Esophagus squamous epithelium (tissue), 5 donors: ENCODE results near the gene APOL6. TPM values are rescaled to one million over a fixed set of nuclear protein-coding genes. Genes with fewer than 3 reads are reported as not detected.

Source experiments
- DNase-seq: peaks from one replicate; lab custom pipeline; 2025; lab: John Stamatoyannopoulos, UW
- H3K27ac ChIP-seq, 4 donors: fragments of 200-600 bp; sonication (generic); one replicate each; pipeline ENCODE4 v1.5.1; 2016 to 2019; ENCODE audit warnings: mild to moderate bottlenecking in 1 of 4
- H3K27me3 ChIP-seq, 4 donors: fragments of 200-600 bp; sonication (generic); 1 replicate in 3 of 4; 2 replicates in 1 of 4; pipeline versions ENCODE4 v1.5.1 to v1.6.0; 2017 to 2021; ENCODE audit warnings: antibody characterized with exemption in 1 of 4
- H3K36me3 ChIP-seq, 3 donors: fragments of 200-600 bp; sonication (generic); one replicate each; pipeline ENCODE4 v1.5.1; 2016 to 2019
- H3K4me1 ChIP-seq, 3 donors: fragments of 200-600 bp; sonication (generic); one replicate each; pipeline ENCODE4 v1.5.1; 2017 to 2019
- H3K4me3 ChIP-seq, 4 donors: fragments of 200-600 bp; sonication (generic); 1 replicate in 3 of 4; 2 replicates in 1 of 4; pipeline ENCODE4 v1.5.1; 2016 to 2019; ENCODE audit warnings: mild to moderate bottlenecking in 2 of 4, moderate library complexity in 1 of 4
- H3K9me3 ChIP-seq, 3 donors: fragments of 200-600 bp; sonication (generic); one replicate each; pipeline ENCODE4 v1.5.1; 2016 to 2019
- POLR2A ChIP-seq, 4 donors: fragments of 450-650 bp; IDR thresholded peaks; one replicate each; pipeline ENCODE4 v1.6.1; 2017; ENCODE audit warnings: antibody characterized with exemption in 4 of 4, mild to moderate bottlenecking in 4 of 4, moderate library complexity in 3 of 4
- WGBS, 2 donors: methylation state at CpG; one replicate each; pipeline ENCODE4 v1.1.5; 2018; 5-methylcytosine and 5-hydroxymethylcytosine counted together
- intact Hi-C: fragments of 100-400 bp; cut with DNase I; formaldehyde crosslinking; loops from one replicate; pipeline ENCODE4 v1.15.0; 2022
- total RNA-seq, 4 donors: library from RNA; depleted of rRNA; stranded (reverse); fragments of >200 nt; gene quantifications; one replicate each; pipeline ENCODE4 v1.1.0, GENCODE V29; 2016
- TF ChIP-seq, protein P1 (sequence below), 6 experiments: fragments of 450-650 bp in 4 of 6; fragments of 200-600 bp in 2 of 6; sonication (generic) in 2 of 6; IDR thresholded peaks; one replicate each; pipeline ENCODE4 v1.5.1; 2016 to 2019; ENCODE audit warnings: antibody characterized with exemption in 6 of 6, mild to moderate bottlenecking in 4 of 6, moderate library complexity in 4 of 6
- donor health status: DM: yes; HTN: yes; CAD: no.

APOL6 gene
- total RNA-seq, 4 donors from 2014 or later, result 7.8 to 22.3 (median 9.5) TPM

DNA sequence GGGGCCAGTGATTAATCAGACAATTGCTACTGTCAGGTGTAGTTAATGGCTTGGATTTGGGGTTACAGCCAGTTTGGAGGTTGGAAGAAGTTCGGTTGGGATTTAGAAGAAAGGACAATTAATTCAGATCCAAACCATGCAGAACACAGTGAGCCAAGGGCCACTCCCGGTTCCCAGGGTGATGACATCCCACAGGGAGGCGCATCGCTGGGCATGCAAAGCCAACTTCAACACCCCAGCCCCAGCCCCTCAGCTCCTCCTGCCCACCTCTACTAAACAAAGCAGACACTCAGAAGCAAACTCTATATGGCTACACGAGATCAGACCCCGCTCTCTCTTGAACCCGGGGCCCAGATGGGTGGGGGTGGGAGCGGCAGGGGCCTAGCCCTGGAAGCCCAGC lies 41.3 kb upstream of the APOL6 start:
- Histone ChIP-seq H3K36me3 (no peaks in the 10 kb centered on the region), H3K9me3 (no peaks in the 10 kb centered on the region), H3K4me1 (peaks cover 0 to 10% (median 0%) of the 10 kb centered on the region in 3 donors), H3K27me3 (peaks cover 0 to 15% (median 0%) of the 10 kb centered on the region in 4 donors), H3K4me3 (no peak overlapping the region), H3K27ac (no peak overlapping the region)
- intact Hi-C loops, result no loop called here
- no peak for DNase-seq
- TF ChIP-seq, protein P1, sequence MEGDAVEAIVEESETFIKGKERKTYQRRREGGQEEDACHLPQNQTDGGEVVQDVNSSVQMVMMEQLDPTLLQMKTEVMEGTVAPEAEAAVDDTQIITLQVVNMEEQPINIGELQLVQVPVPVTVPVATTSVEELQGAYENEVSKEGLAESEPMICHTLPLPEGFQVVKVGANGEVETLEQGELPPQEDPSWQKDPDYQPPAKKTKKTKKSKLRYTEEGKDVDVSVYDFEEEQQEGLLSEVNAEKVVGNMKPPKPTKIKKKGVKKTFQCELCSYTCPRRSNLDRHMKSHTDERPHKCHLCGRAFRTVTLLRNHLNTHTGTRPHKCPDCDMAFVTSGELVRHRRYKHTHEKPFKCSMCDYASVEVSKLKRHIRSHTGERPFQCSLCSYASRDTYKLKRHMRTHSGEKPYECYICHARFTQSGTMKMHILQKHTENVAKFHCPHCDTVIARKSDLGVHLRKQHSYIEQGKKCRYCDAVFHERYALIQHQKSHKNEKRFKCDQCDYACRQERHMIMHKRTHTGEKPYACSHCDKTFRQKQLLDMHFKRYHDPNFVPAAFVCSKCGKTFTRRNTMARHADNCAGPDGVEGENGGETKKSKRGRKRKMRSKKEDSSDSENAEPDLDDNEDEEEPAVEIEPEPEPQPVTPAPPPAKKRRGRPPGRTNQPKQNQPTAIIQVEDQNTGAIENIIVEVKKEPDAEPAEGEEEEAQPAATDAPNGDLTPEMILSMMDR (IDR thresholded peaks at IDR 0.05), result no peak
- no peak for TF ChIP-seq POLR2A (IDR thresholded peaks at IDR 0.05)
- WGBS, 2 donors, result 69% methylated on average over 2 to 7 of the region's 8 CpGs

DNA sequence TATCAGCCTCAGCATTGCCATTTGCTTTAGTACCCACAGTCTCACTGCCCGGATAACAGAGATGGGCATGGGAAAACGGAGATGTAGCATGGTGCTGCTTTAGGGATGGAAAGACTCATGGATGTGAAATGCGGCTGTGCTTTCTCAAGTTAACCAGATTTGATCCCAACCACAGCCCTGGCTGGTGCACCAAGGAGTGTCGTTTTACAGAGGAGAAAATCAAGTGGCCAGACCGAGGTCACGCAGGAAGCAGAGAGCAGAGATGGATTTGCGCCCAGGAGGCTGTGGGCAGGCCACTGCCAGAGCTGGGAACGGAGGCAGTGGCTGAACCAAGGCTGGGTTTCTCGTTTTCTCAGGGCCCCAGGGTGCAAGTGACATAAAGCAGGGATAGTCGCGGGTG lies 40.2 kb upstream of the APOL6 start:
- no peak for DNase-seq
- Histone ChIP-seq H3K36me3 (no peaks in the 10 kb centered on the region), H3K27me3 (peaks cover 0 to 15% (median 0%) of the 10 kb centered on the region in 4 donors), H3K27ac (no peak overlapping the region), H3K4me1 (peaks cover 0 to 10% (median 0%) of the 10 kb centered on the region in 3 donors), H3K9me3 (no peaks in the 10 kb centered on the region), H3K4me3 (no peak overlapping the region)
- WGBS, 2 donors, result 78 to 82% methylated on average over 11 of the region's 11 CpGs
- intact Hi-C loops, result no loop called here
- TF ChIP-seq POLR2A (IDR thresholded peaks at IDR 0.05), result no peak
- TF ChIP-seq, protein P1 (IDR thresholded peaks at IDR 0.05), result no peak

DNA sequence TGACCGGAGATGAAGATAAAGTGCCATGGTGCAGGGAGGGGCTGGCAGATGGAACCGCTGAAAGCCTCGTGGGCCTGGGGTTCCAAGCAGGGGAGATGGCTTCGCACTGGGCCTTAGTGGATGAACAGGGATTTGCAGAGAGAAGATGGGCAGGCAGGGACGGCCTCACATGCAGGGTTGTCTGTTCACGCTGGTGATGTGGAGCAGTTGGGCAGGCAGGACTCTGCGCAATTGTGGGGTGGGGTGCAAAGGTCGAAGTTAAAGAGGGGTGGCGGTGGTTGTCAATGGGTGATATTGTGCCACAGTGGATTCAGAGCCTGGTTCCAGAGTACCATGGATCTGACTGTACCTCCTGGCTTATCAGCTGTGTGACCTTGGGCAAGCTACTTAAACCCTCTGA lies 39.0 kb upstream of the APOL6 start:
- intact Hi-C loops, result no loop called here

DNA sequence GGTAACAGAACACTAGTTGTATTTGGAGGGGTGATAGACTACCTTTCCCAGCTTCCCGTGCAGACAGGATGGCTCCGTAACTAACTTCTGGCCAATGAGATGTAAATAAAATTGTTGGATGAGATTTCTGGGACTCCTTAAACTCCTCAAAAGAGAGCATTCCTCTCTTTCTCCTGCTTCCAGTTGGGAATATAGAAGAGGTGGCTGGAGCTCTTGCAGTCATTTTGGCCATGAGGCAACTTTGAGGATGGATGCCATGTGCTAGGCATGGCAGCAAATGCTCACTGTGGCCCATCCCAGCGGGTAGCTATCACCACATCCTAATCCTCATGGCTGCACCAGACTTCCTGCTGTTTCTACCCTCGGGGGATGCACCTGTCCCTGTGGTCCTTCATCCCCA lies 38.5 kb upstream of the APOL6 start:
- H3K36me3 ChIP-seq, result no peaks in the 10 kb centered on the region
- 60 to 81% methylated on average over 4 of the region's 4 CpGs for WGBS, 2 donors
- DNase-seq, result no peak
- H3K4me3 ChIP-seq, result no peak overlapping the region
- H3K27me3 ChIP-seq, result peaks cover 0 to 15% (median 0%) of the 10 kb centered on the region in 4 donors
- intact Hi-C loops, result no loop called here
- H3K9me3 ChIP-seq, result no peaks in the 10 kb centered on the region
- no peak overlapping the region for H3K27ac ChIP-seq
- H3K4me1 ChIP-seq, result peaks cover 0 to 10% (median 0%) of the 10 kb centered on the region in 3 donors
- no peak for TF ChIP-seq POLR2A (IDR thresholded peaks at IDR 0.05)
- TF ChIP-seq, protein P1 (IDR thresholded peaks at IDR 0.05), result no peak

More for the DNA sequence above, 39.0 kb upstream of the APOL6 start:
- TF ChIP-seq, protein P1 (IDR thresholded peaks at IDR 0.05), result no peak
- TF ChIP-seq POLR2A (IDR thresholded peaks at IDR 0.05), result no peak
- peaks cover 0 to 15% (median 0%) of the 10 kb centered on the region in 4 donors for H3K27me3 ChIP-seq
- H3K4me3 ChIP-seq, result no peak overlapping the region
- 89 to 95% methylated on average over 9 of the region's 9 CpGs for WGBS, 2 donors
- H3K9me3 ChIP-seq, result no peaks in the 10 kb centered on the region
- no peaks in the 10 kb centered on the region for H3K36me3 ChIP-seq
- DNase-seq, result no peak
- peaks cover 0 to 10% (median 0%) of the 10 kb centered on the region in 3 donors for H3K4me1 ChIP-seq
- H3K27ac ChIP-seq, result no peak overlapping the region

DNA sequence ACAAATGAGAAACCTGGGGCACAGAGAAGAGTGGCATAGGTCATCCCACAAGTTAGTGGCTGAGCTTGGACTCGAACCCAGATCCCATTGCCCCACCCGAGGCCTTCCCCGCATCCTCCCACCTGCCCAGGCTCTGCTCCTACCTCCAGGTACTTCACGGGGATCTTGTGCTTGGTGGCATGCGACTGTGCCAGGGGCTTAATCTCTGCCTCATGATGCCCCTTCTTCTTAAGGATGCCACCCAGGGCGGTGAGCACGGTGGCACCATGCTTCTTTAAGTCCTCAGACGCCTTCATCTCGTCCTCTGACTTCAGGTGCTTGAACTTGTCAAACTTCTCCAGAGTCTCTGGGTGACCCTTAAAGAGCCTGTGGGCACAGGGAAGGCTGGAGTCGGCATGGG lies 37.5 kb upstream of the APOL6 start:
- Histone ChIP-seq H3K9me3 (no peaks in the 10 kb centered on the region), H3K27me3 (peaks cover 0 to 13% (median 0%) of the 10 kb centered on the region in 4 donors), H3K4me3 (no peak overlapping the region), H3K36me3 (no peaks in the 10 kb centered on the region), H3K4me1 (peaks cover 0 to 9% (median 0%) of the 10 kb centered on the region in 3 donors), H3K27ac (no peak overlapping the region)
- intact Hi-C loops, result no loop called here
- no peak for TF ChIP-seq POLR2A (IDR thresholded peaks at IDR 0.05)
- TF ChIP-seq, protein P1 (IDR thresholded peaks at IDR 0.05), result no peak
- 53 to 81% methylated on average over 4 to 9 of the region's 10 CpGs for WGBS, 2 donors
- DNase-seq, result no peak
